Loucy (cell line): ENCODE measurements around the gene CLDN22.

Source experiments
- H2AFZ ChIP-seq: fragments of 200-600 bp; sonication (generic); 2 replicates; pipeline ENCODE4 v1.6.0; 2016; ENCODE audit warnings: antibody characterized with exemption, mild to moderate bottlenecking, low read length, moderate library complexity
- H3F3A ChIP-seq: fragments of 200-600 bp; 2 replicates; pipeline ENCODE4 v1.6.0; 2016; ENCODE audit warnings: antibody characterized with exemption, low read depth, mild to moderate bottlenecking
- H3K27me3 ChIP-seq: fragments of 200-600 bp; sonication (generic); 2 replicates; pipeline ENCODE4 v1.6.1; 2014; ENCODE audit warnings: low read length, mild to moderate bottlenecking; ENCODE audit not compliant: insufficient read depth, poor library complexity, severe bottlenecking
- H3K36me3 ChIP-seq: fragments of 200-600 bp; sonication (generic); 2 replicates; pipeline ENCODE4 v1.6.1; 2016; ENCODE audit warnings: low read length; ENCODE audit not compliant: insufficient read depth
- H3K4me1 ChIP-seq: fragments of 200-600 bp; sonication (generic); 2 replicates; pipeline ENCODE4 v1.5.1; 2014; ENCODE audit warnings: low read length, mild to moderate bottlenecking; ENCODE audit not compliant: insufficient read depth, poor library complexity, severe bottlenecking
- H3K4me2 ChIP-seq: fragments of 200-600 bp; sonication (generic); 2 replicates; pipeline ENCODE4 v1.6.0; 2014; ENCODE audit warnings: antibody characterized with exemption, low read length, low read depth, mild to moderate bottlenecking; ENCODE audit not compliant: poor library complexity, severe bottlenecking
- H3K4me3 ChIP-seq: fragments of 200-600 bp; sonication (generic); 2 replicates; pipeline ENCODE4 v1.5.1; 2014; ENCODE audit warnings: low read length, mild to moderate bottlenecking, mixed read lengths; ENCODE audit not compliant: poor library complexity, severe bottlenecking
- H3K79me2 ChIP-seq: fragments of 200-600 bp; sonication (generic); 2 replicates; pipeline ENCODE4 v1.6.1; 2014; ENCODE audit warnings: low read length; ENCODE audit not compliant: insufficient read depth
- H3K9ac ChIP-seq: fragments of 200-600 bp; sonication (generic); 2 replicates; pipeline ENCODE4 v1.6.0; 2014; ENCODE audit warnings: mild to moderate bottlenecking, low read depth, low read length, moderate library complexity; ENCODE audit not compliant: poor library complexity, severe bottlenecking
- H3K9me2 ChIP-seq: fragments of 200-600 bp; sonication (generic); replicated peaks from 2 replicates; pipeline ENCODE4 v1.6.1; 2016; ENCODE audit warnings: low read depth, low read length, mixed read lengths
- H3K9me3 ChIP-seq: fragments of 200-600 bp; sonication (generic); 2 replicates; pipeline ENCODE4 v1.6.1; 2014; ENCODE audit warnings: mild to moderate bottlenecking, antibody characterized with exemption, low read length, low read depth; ENCODE audit not compliant: insufficient read depth
- H4K20me1 ChIP-seq: fragments of 200-600 bp; sonication (generic); 2 replicates; pipeline ENCODE4 v1.6.0; 2014; ENCODE audit warnings: antibody characterized with exemption, low read length, mild to moderate bottlenecking; ENCODE audit not compliant: insufficient read depth, poor library complexity, severe bottlenecking
- CTCF ChIP-seq: fragments of 200-600 bp; sonication (generic); conservative IDR thresholded peaks from 2 replicates; pipeline ENCODE4 v1.5.1; 2014; ENCODE audit warnings: mild to moderate bottlenecking, antibody characterized with exemption, low read length
- EZH2phosphoT487 ChIP-seq: fragments of 200-600 bp; IDR thresholded peaks from 2 replicates; pipeline ENCODE4 v1.6.1; 2018; ENCODE audit warnings: antibody characterized with exemption, mild to moderate bottlenecking, moderate library complexity, borderline replicate concordance

Gene CLDN22

GRCh38 chr4:183353557-183353956 is 33.5 kb upstream of the CLDN22 start:
- Histone ChIP-seq H2AFZ (no peak overlapping the region), H3K9me2 (no peaks in the 10 kb centered on the region)

GRCh38 chr4:183352546-183352945 is 32.5 kb upstream of the CLDN22 start:
- Histone ChIP-seq H3K36me3 (no peaks in the 10 kb centered on the region), H3K4me3 (no peak overlapping the region), H3K4me2 (no peak overlapping the region), H3K9me2 (no peaks in the 10 kb centered on the region), H3F3A (no peaks in the 10 kb centered on the region), H2AFZ (no peak overlapping the region), H3K9ac (no peak overlapping the region), H3K4me1 (no peaks in the 10 kb centered on the region), H3K9me3 (no peaks in the 10 kb centered on the region), H3K27me3 (no peaks in the 10 kb centered on the region), H4K20me1 (no peaks in the 10 kb centered on the region), H3K79me2 (no peaks in the 10 kb centered on the region)
- TF ChIP-seq EZH2phosphoT487 (no peak), CTCF (no peak)

More at GRCh38 chr4:183353557-183353956, 33.5 kb upstream of the CLDN22 start:
- Histone ChIP-seq H3K9ac (no peak overlapping the region), H3K36me3 (no peaks in the 10 kb centered on the region), H3K4me3 (no peak overlapping the region), H3K79me2 (no peaks in the 10 kb centered on the region), H3K27me3 (no peaks in the 10 kb centered on the region), H4K20me1 (no peaks in the 10 kb centered on the region), H3K9me3 (no peaks in the 10 kb centered on the region), H3F3A (no peaks in the 10 kb centered on the region), H3K4me2 (no peak overlapping the region), H3K4me1 (no peaks in the 10 kb centered on the region)
- no peak; the same call in 1 of the 2 replicates for TF ChIP-seq CTCF

GRCh38 chr4:183350317-183351071 is 30.4 kb upstream of the CLDN22 start:
- TF ChIP-seq EZH2phosphoT487, result no peak
- TF ChIP-seq CTCF, result no peak
- Histone ChIP-seq H4K20me1 (no peaks in the 10 kb centered on the region), H3K79me2 (no peaks in the 10 kb centered on the region), H3K9ac (no peak overlapping the region), H3K27me3 (no peaks in the 10 kb centered on the region), H3K4me2 (no peak overlapping the region), H3K9me3 (no peaks in the 10 kb centered on the region), H3K4me3 (no peak overlapping the region), H3F3A (no peaks in the 10 kb centered on the region), H3K4me1 (no peaks in the 10 kb centered on the region), H3K9me2 (no peaks in the 10 kb centered on the region), H3K36me3 (no peaks in the 10 kb centered on the region), H2AFZ (no peak overlapping the region)
